Body of pancreas (tissue), 4 donors: Measurements from ENCODE around the gene HSPA12A. TPM values are rescaled to one million over a fixed set of nuclear protein-coding genes. Genes with fewer than 3 reads are reported as not detected.

Experiments
- ATAC-seq: fragments of 150-250 bp; one replicate; pipeline ENCODE4 v1.9.1; 2016
- DNase-seq, 4 donors: peaks; one replicate each; pipeline ENCODE4 v3.0.0-alpha.2; 2019
- H3K27ac ChIP-seq, 4 donors: fragments of 200-600 bp; sonication (generic); 1 replicate in 3 of 4; 2 replicates in 1 of 4; pipeline versions ENCODE4 v1.5.1 to v1.6.1; 2016 to 2019; ENCODE audit warnings: mild to moderate bottlenecking in 1 of 4, mixed read lengths in 1 of 4, moderate library complexity in 1 of 4
- H3K27me3 ChIP-seq, 2 donors: fragments of 200-600 bp; sonication (generic); one replicate each; pipeline ENCODE4 v1.6.0; 2016; ENCODE audit warnings: mild to moderate bottlenecking in 1 of 2
- H3K36me3 ChIP-seq, 2 donors: fragments of 200-600 bp; sonication (generic); replicated peaks in 1 of 2; 2 replicates each; pipeline ENCODE4 v1.5.1; 2016; ENCODE audit warnings: low read depth in 2 of 2; ENCODE audit not compliant: insufficient read depth in 1 of 2
- H3K4me1 ChIP-seq: fragments of 200-600 bp; sonication (generic); one replicate; pipeline ENCODE4 v1.6.0; 2016
- H3K4me3 ChIP-seq, 2 donors: fragments of 200-600 bp; sonication (generic); 1 replicate in 1 of 2; 2 replicates in 1 of 2; pipeline ENCODE4 v1.5.1; 2016 to 2019
- H3K9me3 ChIP-seq, 3 donors: fragments of 200-600 bp; sonication (generic); 1 replicate in 2 of 3; 2 replicates in 1 of 3; pipeline ENCODE4 v1.5.1; 2016
- CTCF ChIP-seq, 7 experiments: fragments of 450-650 bp in 4 of 7; fragments of 200-600 bp in 3 of 7; sonication (generic) in 3 of 7; IDR thresholded peaks; one replicate each; pipeline ENCODE4 v1.5.1; 2016 to 2019; ENCODE audit warnings: antibody characterized with exemption in 7 of 7
- POLR2A ChIP-seq, 3 donors: fragments of 450-650 bp; IDR thresholded peaks; one replicate each; pipeline ENCODE4 v1.6.1; 2016; ENCODE audit warnings: antibody characterized with exemption in 3 of 3, mild to moderate bottlenecking in 2 of 3
- WGBS, 2 donors: methylation state at CpG; one replicate each; pipeline ENCODE4 v1.1.5; 2017; 5-methylcytosine and 5-hydroxymethylcytosine counted together
- intact Hi-C: fragments of 100-400 bp; cut with DNase I; formaldehyde crosslinking; loops from one replicate; pipeline ENCODE4 v1.15.1; 2023
- total RNA-seq, 2 donors: library from RNA; depleted of rRNA; stranded (reverse); fragments of >200 nt; gene quantifications; one replicate each; pipeline ENCODE4 v1.1.0, GENCODE V29; 2016

The HSPA12A gene
- total RNA-seq, 2 donors from 2014 or later: 8.3 to 22.7 TPM

GRCh38 chr10:116710076-116710475 is 32.3 kb downstream of the HSPA12A start:
- Histone ChIP-seq H3K4me1 (no peaks in the 10 kb centered on the region), H3K36me3 (no peaks in the 10 kb centered on the region), H3K9me3 (no peaks in the 10 kb centered on the region), H3K27me3 (no peaks in the 10 kb centered on the region), H3K27ac (no peak overlapping the region), H3K4me3 (no peak overlapping the region)
- 92 to 100% methylated on average over 4 of the region's 4 CpGs for WGBS, 2 donors
- intact Hi-C loops: no loop called here
- ATAC-seq (no peak), DNase-seq (no peak)
- no peak for TF ChIP-seq CTCF (IDR thresholded peaks at IDR 0.05)
- no peak for TF ChIP-seq POLR2A (IDR thresholded peaks at IDR 0.05)

GRCh38 chr10:116708877-116709276 is 33.5 kb downstream of the HSPA12A start:
- H3K27ac ChIP-seq: no peak overlapping the region
- TF ChIP-seq POLR2A (IDR thresholded peaks at IDR 0.05): no peak
- TF ChIP-seq CTCF (IDR thresholded peaks at IDR 0.05): no peak
- 82 to 84% methylated on average over 4 of the region's 4 CpGs for WGBS, 2 donors
- no peaks in the 10 kb centered on the region for H3K4me1 ChIP-seq
- no peaks in the 10 kb centered on the region for H3K36me3 ChIP-seq
- ATAC-seq (no peak), DNase-seq (no peak)
- no peak overlapping the region for H3K4me3 ChIP-seq
- intact Hi-C loops: no loop called here
- no peaks in the 10 kb centered on the region for H3K27me3 ChIP-seq
- H3K9me3 ChIP-seq: no peaks in the 10 kb centered on the region

GRCh38 chr10:116708391-116708821 is 34.0 kb downstream of the HSPA12A start:
- Histone ChIP-seq H3K36me3 (no peaks in the 10 kb centered on the region), H3K4me3 (no peak overlapping the region), H3K27ac (no peak overlapping the region), H3K9me3 (no peaks in the 10 kb centered on the region), H3K4me1 (no peaks in the 10 kb centered on the region), H3K27me3 (no peaks in the 10 kb centered on the region)
- intact Hi-C loops: no loop called here
- TF ChIP-seq POLR2A (IDR thresholded peaks at IDR 0.05) (no peak), CTCF (IDR thresholded peaks at IDR 0.05) (no peak)
- DNase-seq: no peak
- WGBS, 2 donors: 76 to 86% methylated on average over 2 of the region's 2 CpGs
- no peak for ATAC-seq

GRCh38 chr10:116707981-116708380 is 34.4 kb downstream of the HSPA12A start:
- Histone ChIP-seq H3K4me3 (no peak overlapping the region), H3K27me3 (no peaks in the 10 kb centered on the region), H3K4me1 (no peaks in the 10 kb centered on the region), H3K27ac (no peak overlapping the region), H3K36me3 (no peaks in the 10 kb centered on the region), H3K9me3 (no peaks in the 10 kb centered on the region)
- 74 to 78% methylated on average over 13 to 14 of the region's 14 CpGs for WGBS, 2 donors
- TF ChIP-seq POLR2A (IDR thresholded peaks at IDR 0.05) (no peak), CTCF (IDR thresholded peaks at IDR 0.05) (no peak)
- intact Hi-C loops: no loop called here
- DNase-seq (no peak), ATAC-seq (no peak)

- H3K27me3 ChIP-seq: no peaks in the 10 kb centered on the region
- no peak for ATAC-seq
- H3K36me3 ChIP-seq: no peaks in the 10 kb centered on the region
- H3K9me3 ChIP-seq: no peaks in the 10 kb centered on the region
- intact Hi-C loops: no loop called here
- 80 to 86% methylated on average over 9 of the region's 9 CpGs for WGBS, 2 donors
- DNase-seq: no peak
- no peak for TF ChIP-seq POLR2A (IDR thresholded peaks at IDR 0.05)
- no peak for TF ChIP-seq CTCF (IDR thresholded peaks at IDR 0.05)
- no peak overlapping the region for H3K27ac ChIP-seq
- H3K4me3 ChIP-seq: no peak overlapping the region
- H3K4me1 ChIP-seq: no peaks in the 10 kb centered on the region
Measured at GRCh38 chr10:116706281-116706680, 36.1 kb downstream of the HSPA12A start.
